Adrenal gland (tissue), 5 donors: ENCODE data around the gene M1AP.

Experiments
- POLR2A ChIP-seq, 2 donors: fragments of 450-650 bp; IDR thresholded peaks; one replicate each; pipeline ENCODE4 v1.6.1; 2017; ENCODE audit warnings: antibody characterized with exemption in 2 of 2, mild to moderate bottlenecking in 2 of 2, moderate library complexity in 1 of 2
- TF ChIP-seq, protein P1 (sequence below), 6 experiments: fragments of 450-650 bp in 4 of 6; fragments of 200-600 bp in 2 of 6; sonication (generic) in 1 of 6; IDR thresholded peaks; 1 replicate in 5 of 6; 2 replicates in 1 of 6; pipeline versions ENCODE4 v1.5.1 to v1.8.0; 2016 to 2021; ENCODE audit warnings: antibody characterized with exemption in 6 of 6, mild to moderate bottlenecking in 2 of 6, moderate library complexity in 1 of 6
- donor health status: DM: no; HTN: no; CAD: no.

DNA sequence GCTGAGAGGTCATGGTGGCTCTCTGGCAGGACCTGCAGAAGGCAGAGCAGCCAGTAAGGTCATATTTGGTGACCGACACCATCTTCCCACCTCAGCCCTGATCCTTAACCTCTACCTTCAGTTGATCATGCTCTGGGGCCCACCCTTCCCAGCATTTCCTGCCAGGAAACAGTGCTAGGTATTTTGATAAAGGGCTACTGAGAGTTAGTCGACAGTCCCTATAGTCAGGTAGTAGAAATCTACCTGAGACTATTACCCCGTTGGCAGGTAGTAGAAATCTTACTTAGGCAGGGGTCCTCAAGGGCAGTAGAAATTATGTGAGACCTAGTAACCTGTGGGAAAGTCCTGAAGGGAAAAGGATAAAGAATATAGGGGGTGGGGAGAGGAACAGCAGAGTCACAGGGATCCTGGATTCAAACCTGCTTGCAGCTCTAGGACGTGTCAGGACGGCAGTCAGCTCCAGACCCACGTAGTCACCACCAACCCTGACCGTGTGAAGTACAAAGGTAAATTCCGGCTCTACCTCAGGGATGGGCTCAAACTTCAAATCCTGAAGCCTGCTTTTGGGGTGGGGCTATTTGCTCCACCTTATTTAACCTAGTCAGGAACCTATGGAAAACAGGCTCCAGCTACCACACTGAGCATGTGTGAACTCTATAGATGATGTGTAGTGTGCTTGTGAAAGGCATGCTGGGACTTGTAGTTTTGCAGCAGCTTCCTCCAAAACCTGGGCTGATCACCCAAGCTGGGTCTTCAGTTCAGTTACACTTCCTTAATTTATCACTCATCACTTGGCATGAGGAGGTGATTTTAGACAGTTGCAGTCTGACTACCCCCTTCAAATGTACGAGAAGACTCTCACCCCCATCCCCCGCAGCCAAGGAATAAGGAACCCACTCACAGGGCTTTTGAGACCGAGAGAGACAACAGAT, 122.1 kb downstream of the M1AP start, which contains the start of gene DQX1:
- no peak for TF ChIP-seq POLR2A (IDR thresholded peaks at IDR 0.05)
- TF ChIP-seq, protein P1, sequence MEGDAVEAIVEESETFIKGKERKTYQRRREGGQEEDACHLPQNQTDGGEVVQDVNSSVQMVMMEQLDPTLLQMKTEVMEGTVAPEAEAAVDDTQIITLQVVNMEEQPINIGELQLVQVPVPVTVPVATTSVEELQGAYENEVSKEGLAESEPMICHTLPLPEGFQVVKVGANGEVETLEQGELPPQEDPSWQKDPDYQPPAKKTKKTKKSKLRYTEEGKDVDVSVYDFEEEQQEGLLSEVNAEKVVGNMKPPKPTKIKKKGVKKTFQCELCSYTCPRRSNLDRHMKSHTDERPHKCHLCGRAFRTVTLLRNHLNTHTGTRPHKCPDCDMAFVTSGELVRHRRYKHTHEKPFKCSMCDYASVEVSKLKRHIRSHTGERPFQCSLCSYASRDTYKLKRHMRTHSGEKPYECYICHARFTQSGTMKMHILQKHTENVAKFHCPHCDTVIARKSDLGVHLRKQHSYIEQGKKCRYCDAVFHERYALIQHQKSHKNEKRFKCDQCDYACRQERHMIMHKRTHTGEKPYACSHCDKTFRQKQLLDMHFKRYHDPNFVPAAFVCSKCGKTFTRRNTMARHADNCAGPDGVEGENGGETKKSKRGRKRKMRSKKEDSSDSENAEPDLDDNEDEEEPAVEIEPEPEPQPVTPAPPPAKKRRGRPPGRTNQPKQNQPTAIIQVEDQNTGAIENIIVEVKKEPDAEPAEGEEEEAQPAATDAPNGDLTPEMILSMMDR (IDR thresholded peaks at IDR 0.05): no peak
